Heart left ventricle (tissue), 16 donors: ENCODE results near the gene POC1A. TPM values are rescaled to one million over a fixed set of nuclear protein-coding genes. Genes with fewer than 3 reads are reported as not detected.

ENCODE experiments used
- ATAC-seq, 4 donors: fragments of 200-7000 bp; cut with Tn5 transposase; one replicate each; pipeline ENCODE4 v1.9.1; 2020 to 2022; ENCODE audit warnings: moderate library complexity in 4 of 4, mild to moderate bottlenecking in 3 of 4, moderate number of reproducible peaks in 1 of 4
- DNase-seq, 5 donors: peaks; one replicate each; pipeline ENCODE4 v3.0.0-alpha.2; 2020
- H3K27ac ChIP-seq, 12 donors: fragments of 200-600 bp; sonication (generic) in 4 of 12; one replicate each; pipeline versions ENCODE4 v1.5.0 to v1.8.0; 2016 to 2022; ENCODE audit warnings: mild to moderate bottlenecking in 2 of 12
- H3K27me3 ChIP-seq, 9 donors: fragments of 200-600 bp; sonication (generic) in 2 of 9; one replicate each; pipeline versions ENCODE4 v1.5.1 to v1.8.0; 2016 to 2022; ENCODE audit warnings: mild to moderate bottlenecking in 3 of 9
- H3K36me3 ChIP-seq, 9 donors: fragments of 200-600 bp; sonication (generic) in 2 of 9; one replicate each; pipeline versions ENCODE4 v1.5.0 to v1.8.0; 2018 to 2022; ENCODE audit warnings: mild to moderate bottlenecking in 2 of 9
- H3K4me1 ChIP-seq, 12 donors: fragments of 200-600 bp; sonication (generic) in 4 of 12; one replicate each; pipeline versions ENCODE4 v1.5.0 to v1.8.0; 2016 to 2022; ENCODE audit warnings: mild to moderate bottlenecking in 3 of 12
- H3K4me3 ChIP-seq, 12 donors: fragments of 200-600 bp; sonication (generic) in 4 of 12; one replicate each; pipeline versions ENCODE4 v1.5.0 to v1.8.0; 2017 to 2022; ENCODE audit warnings: mild to moderate bottlenecking in 9 of 12, moderate library complexity in 4 of 12
- H3K9me3 ChIP-seq, 12 donors: fragments of 200-600 bp; sonication (generic) in 4 of 12; one replicate each; pipeline versions ENCODE4 v1.5.0 to v1.8.0; 2016 to 2022; ENCODE audit warnings: mild to moderate bottlenecking in 1 of 12
- POLR2A ChIP-seq, 2 donors: fragments of 450-650 bp; IDR thresholded peaks; one replicate each; pipeline ENCODE4 v1.6.1; 2017; ENCODE audit warnings: antibody characterized with exemption in 2 of 2, mild to moderate bottlenecking in 2 of 2, moderate library complexity in 2 of 2
- WGBS, 4 donors: extraction: QIAGEN DNeasy Blood & Tissue Kit in 2 of 4; methylation state at CpG; one replicate each; pipeline versions ENCODE4 v1.1.5 to v1.1.7; 2013 to 2018; 5-methylcytosine and 5-hydroxymethylcytosine counted together
- intact Hi-C, 10 donors: fragments of 100-400 bp; cut with DNase I; formaldehyde crosslinking; loops; one replicate each; pipeline versions ENCODE4 v1.11.1 to v1.14.2; 2022
- polyA plus RNA-seq, 2 donors: library from polyadenylated mRNA; stranded (reverse); fragments of 200-250 nt; gene quantifications; one replicate each; pipeline ENCODE4 v1.2.3, GENCODE V29; 2013
- total RNA-seq, 9 donors: library from RNA; depleted of rRNA in 2 of 9; stranded (reverse); fragments of >200 nt in 2 of 9; fragmentation: NEBNext Ultra II Directional in 3 of 9; extraction: Animal tissue kit (Norgen Biotek cat#: 25700) in 3 of 9; gene quantifications; one replicate each; pipeline versions ENCODE4 v1.1.0 to v1.2.4, GENCODE V29; 2016 to 2023
- TF ChIP-seq, protein P1 (sequence below), 12 donors: fragments of 200-600 bp; sonication (generic) in 4 of 12; IDR thresholded peaks; one replicate each; pipeline versions ENCODE4 v1.5.0 to v1.8.0; 2018 to 2022; ENCODE audit warnings: antibody characterized with exemption in 12 of 12, mild to moderate bottlenecking in 5 of 12
- donor health status: ischemic (EF 13 %, LVEDD 7.1; RV severe dilation, severe dysfunction).
- donor health status: healthy with polysubstance abuse.
- donor health status: DM: no; HTN: yes; CAD: no.
- donor health status: DM: no; HTN: no; CAD: no.
- donor health status: ischemic (EF 25% LVEDD 6.9; RV normal size, moderate dysfunction).
- donor health status: ischemic (EF 25% LVEDD 5.7; RV mildly dilated, moderate dysfunction).
- donor health status: healthy.
- donor health status: DM: yes; HTN: yes; CAD: no.
- donor health status: ischemic (EF 35%, LVEDD 5.7; RV mildly dilated, moderate dysfunction).
- donor health status: nonischemic (EF 11% LVEDD 7.7; RV severe dilation, severe dysfunction).
- donor health status: DM: yes; HTN: yes; CAD: no.
- donor health status: PGD.
- donor health status: ischemic (EF 29% LVEDD 5.4; RV normal size, mild dysfunction).
- donor health status: nonischemic (EF 23%, LVEDD 6.1; RV moderate dilation, normal function).

POC1A gene
- total and polyA plus RNA-seq, 11 donors: 0.50 to 5.2 (median 1.4) TPM

DNA sequence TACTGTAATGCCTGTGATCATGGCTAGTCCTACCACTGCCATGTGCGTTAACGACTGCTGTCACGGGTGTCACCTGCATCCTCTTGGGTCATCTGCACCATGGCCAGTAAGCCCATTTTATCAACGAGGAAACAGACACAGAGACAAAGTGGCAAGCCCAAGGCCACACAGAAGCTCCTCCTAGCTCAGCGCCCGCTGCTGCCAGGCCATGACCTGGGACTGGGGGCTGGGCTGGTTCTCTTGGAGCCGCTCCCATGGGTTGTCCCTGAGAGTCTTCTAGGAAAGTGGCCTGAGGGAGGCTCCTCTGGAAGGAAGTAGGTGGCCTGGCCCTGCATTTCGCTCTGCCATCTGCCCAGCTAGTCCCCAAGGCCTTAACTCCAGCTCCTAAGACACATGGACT is 102.8 kb downstream of the POC1A start:
- Histone ChIP-seq H3K9me3 (no peaks in the 10 kb centered on the region), H3K4me3 (no peak overlapping the region), H3K36me3 (peaks cover 3 to 60% (median 50%) of the 10 kb centered on the region in 9 donors), H3K27me3 (no peaks in the 10 kb centered on the region), H3K27ac (peak overlapping the region; percentile 82 to 97 (median 94)), H3K4me1 (peaks cover 19 to 92% (median 77%) of the 10 kb centered on the region in 12 donors)
- intact Hi-C loops: loop anchor here in 6 of 10 donors (5.0 kb wide), 4 partner anchors 34 to 91 kb away; no protein-coding TSS in a partner anchor
- ATAC-seq (no peak), DNase-seq (no peak)
- TF ChIP-seq, protein P1, sequence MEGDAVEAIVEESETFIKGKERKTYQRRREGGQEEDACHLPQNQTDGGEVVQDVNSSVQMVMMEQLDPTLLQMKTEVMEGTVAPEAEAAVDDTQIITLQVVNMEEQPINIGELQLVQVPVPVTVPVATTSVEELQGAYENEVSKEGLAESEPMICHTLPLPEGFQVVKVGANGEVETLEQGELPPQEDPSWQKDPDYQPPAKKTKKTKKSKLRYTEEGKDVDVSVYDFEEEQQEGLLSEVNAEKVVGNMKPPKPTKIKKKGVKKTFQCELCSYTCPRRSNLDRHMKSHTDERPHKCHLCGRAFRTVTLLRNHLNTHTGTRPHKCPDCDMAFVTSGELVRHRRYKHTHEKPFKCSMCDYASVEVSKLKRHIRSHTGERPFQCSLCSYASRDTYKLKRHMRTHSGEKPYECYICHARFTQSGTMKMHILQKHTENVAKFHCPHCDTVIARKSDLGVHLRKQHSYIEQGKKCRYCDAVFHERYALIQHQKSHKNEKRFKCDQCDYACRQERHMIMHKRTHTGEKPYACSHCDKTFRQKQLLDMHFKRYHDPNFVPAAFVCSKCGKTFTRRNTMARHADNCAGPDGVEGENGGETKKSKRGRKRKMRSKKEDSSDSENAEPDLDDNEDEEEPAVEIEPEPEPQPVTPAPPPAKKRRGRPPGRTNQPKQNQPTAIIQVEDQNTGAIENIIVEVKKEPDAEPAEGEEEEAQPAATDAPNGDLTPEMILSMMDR (IDR thresholded peaks at IDR 0.05): no peak
- TF ChIP-seq POLR2A (IDR thresholded peaks at IDR 0.05): no peak
- WGBS, 4 donors: 61 to 85% (median 69%) methylated on average over 8 of the region's 8 CpGs

GRCh38 chr3:52050571-52050970 is 103.7 kb downstream of the POC1A start:
- no peaks in the 10 kb centered on the region for H3K27me3 ChIP-seq
- H3K36me3 ChIP-seq: peaks cover 3 to 60% (median 50%) of the 10 kb centered on the region in 9 donors
- ATAC-seq: no peak
- H3K4me1 ChIP-seq: peaks cover 22 to 96% (median 84%) of the 10 kb centered on the region in 12 donors
- no peak for TF ChIP-seq POLR2A (IDR thresholded peaks at IDR 0.05)
- TF ChIP-seq, protein P1 (IDR thresholded peaks at IDR 0.05): no peak
- peak overlapping the region in 9 of 12 donors; percentile 6 to 97 (median 91) for H3K27ac ChIP-seq
- H3K9me3 ChIP-seq: no peaks in the 10 kb centered on the region
- WGBS, 4 donors: 82 to 85% (median 83%) methylated on average over 15 to 21 of the region's 21 CpGs
- H3K4me3 ChIP-seq: no peak overlapping the region
- intact Hi-C loops: loop anchor here in 6 of 10 donors (5.0 kb wide), 4 partner anchors 33 to 92 kb away; no protein-coding TSS in a partner anchor
- DNase-seq: no peak

GRCh38 chr3:52049503-52049902 is 104.7 kb downstream of the POC1A start:
- no peak for DNase-seq
- peaks cover 22 to 90% (median 79%) of the 10 kb centered on the region in 12 donors for H3K4me1 ChIP-seq
- no peaks in the 10 kb centered on the region for H3K9me3 ChIP-seq
- ATAC-seq: no peak
- WGBS, 4 donors: 68 to 82% (median 74%) methylated on average over 2 of the region's 2 CpGs
- H3K4me3 ChIP-seq: no peak overlapping the region
- H3K27ac ChIP-seq: peak overlapping the region in 6 of 12 donors; percentile 10 to 97 (median 28)
- intact Hi-C loops: no loop called here
- H3K36me3 ChIP-seq: peaks cover 3 to 60% (median 50%) of the 10 kb centered on the region in 9 donors
- TF ChIP-seq POLR2A (IDR thresholded peaks at IDR 0.05): no peak
- TF ChIP-seq, protein P1 (IDR thresholded peaks at IDR 0.05): no peak
- no peaks in the 10 kb centered on the region for H3K27me3 ChIP-seq

DNA sequence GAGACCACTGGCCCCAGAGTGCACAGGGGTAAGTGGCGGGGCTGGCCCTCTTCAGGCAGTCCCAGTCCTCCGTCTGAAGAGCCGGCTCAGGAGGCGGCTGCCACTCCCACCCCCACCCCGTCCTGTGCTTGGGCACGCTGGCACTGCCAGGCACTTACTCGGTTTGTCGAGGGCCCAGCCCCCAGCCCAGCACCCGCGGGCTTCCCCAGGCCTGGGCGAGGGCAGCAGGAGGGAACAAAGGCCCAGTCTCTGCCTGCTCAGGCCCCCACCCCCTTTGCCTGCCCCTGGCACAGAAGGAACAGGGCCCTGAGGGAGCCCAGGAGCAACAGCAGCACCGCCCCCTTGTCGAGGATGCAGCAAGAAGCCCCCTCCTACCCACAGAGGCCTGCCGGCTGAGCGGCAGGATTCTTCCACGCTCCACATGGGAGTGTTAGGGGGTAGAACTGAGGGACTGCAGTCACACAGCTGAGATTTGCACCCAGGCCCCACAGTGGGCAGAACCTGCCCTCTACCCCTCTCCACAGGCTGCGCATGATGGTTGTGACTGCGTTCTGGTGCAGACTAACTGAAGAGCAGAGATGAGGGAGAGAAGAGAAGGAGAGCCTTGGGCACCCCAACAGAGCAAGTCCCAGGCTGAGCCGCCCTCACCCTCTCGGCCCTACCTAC is 106.8 kb downstream of the POC1A start:
- intact Hi-C loops: no loop called here
- H3K27ac ChIP-seq: peak overlapping the region in 11 of 12 donors; percentile 36 to 81 (median 64)
- H3K27me3 ChIP-seq: no peaks in the 10 kb centered on the region
- peaks cover 3 to 45% (median 42%) of the 10 kb centered on the region in 9 donors for H3K36me3 ChIP-seq
- H3K4me1 ChIP-seq: peaks cover 10 to 69% (median 59%) of the 10 kb centered on the region in 12 donors
- DNase-seq (no peak), ATAC-seq (peak in 3 of 4 donors; percentile 25 to 33 (median 25))
- TF ChIP-seq POLR2A (IDR thresholded peaks at IDR 0.05): no peak
- TF ChIP-seq, protein P1 (IDR thresholded peaks at IDR 0.05): no peak
- no peaks in the 10 kb centered on the region for H3K9me3 ChIP-seq
- no peak overlapping the region for H3K4me3 ChIP-seq
- WGBS, 4 donors: 62 to 80% (median 74%) methylated on average over 3 to 20 of the region's 20 CpGs
